H9 (cell line): Measurements from ENCODE around the gene ZBED1. TPM values are rescaled to one million over a fixed set of nuclear protein-coding genes. Genes with fewer than 3 reads are reported as not detected.

Source experiments
- DNase-seq: peaks from one replicate; pipeline ENCODE4 v3.0.0-alpha.2; 2017
- H2AFZ ChIP-seq: one replicate; pipeline ENCODE4 v1.6.1; 2013; ENCODE audit warnings: mild to moderate bottlenecking, low read length, control low read depth, moderate library complexity
- H2AK5ac ChIP-seq: 2 replicates; pipeline ENCODE4 v1.6.1; 2013; ENCODE audit warnings: low read length, control low read depth, mixed read lengths; ENCODE audit not compliant: insufficient read length
- H2BK120ac ChIP-seq: one replicate; pipeline ENCODE4 v1.6.1; 2013; ENCODE audit warnings: low read depth, mild to moderate bottlenecking, low read length, control low read depth, inconsistent platforms; ENCODE audit not compliant: poor library complexity, severe bottlenecking
- H2BK12ac ChIP-seq: 2 replicates; pipeline ENCODE4 v1.6.1; 2013; ENCODE audit warnings: low read length, control low read depth, mixed read lengths, low read depth; ENCODE audit not compliant: insufficient read length
- H2BK15ac ChIP-seq: 2 replicates; pipeline ENCODE4 v1.6.1; 2013; ENCODE audit warnings: low read depth, low read length, control low read depth
- H2BK20ac ChIP-seq: one replicate; pipeline ENCODE4 v1.6.1; 2013; ENCODE audit warnings: low read depth, mild to moderate bottlenecking, low read length, control low read depth, inconsistent platforms; ENCODE audit not compliant: poor library complexity, severe bottlenecking
- H2BK5ac ChIP-seq: 2 replicates; pipeline ENCODE4 v1.6.1; 2013; ENCODE audit warnings: low read length, control low read depth, mixed read lengths; ENCODE audit not compliant: insufficient read length
- H3K14ac ChIP-seq: 2 replicates; pipeline ENCODE4 v1.6.1; 2013; ENCODE audit warnings: low read length, control low read depth; ENCODE audit not compliant: insufficient read depth
- H3K18ac ChIP-seq: 2 replicates; pipeline ENCODE4 v1.6.1; 2013; ENCODE audit warnings: low read depth, mild to moderate bottlenecking, mixed read lengths, low read length, control low read depth; ENCODE audit not compliant: insufficient read length
- H3K23ac ChIP-seq: 2 replicates; pipeline ENCODE4 v1.6.1; 2013; ENCODE audit warnings: low read length, control low read depth, mixed read lengths, low read depth; ENCODE audit not compliant: insufficient read length
- H3K23me2 ChIP-seq: 2 replicates; pipeline ENCODE4 v1.6.1; 2013; ENCODE audit warnings: low read depth, mild to moderate bottlenecking, mixed read lengths, low read length, control low read depth; ENCODE audit not compliant: insufficient read length, poor library complexity, severe bottlenecking
- H3K27ac ChIP-seq: 2 replicates; pipeline ENCODE4 v1.5.1; 2013; ENCODE audit warnings: low read length, control low read depth, mixed read lengths, low read depth; ENCODE audit not compliant: insufficient read length
- H3K27me3 ChIP-seq: 2 replicates; pipeline ENCODE4 v1.6.1; 2013; ENCODE audit warnings: low read length, control low read depth, inconsistent platforms; ENCODE audit not compliant: insufficient read depth
- H3K4ac ChIP-seq: 2 replicates; pipeline ENCODE4 v1.6.1; 2013; ENCODE audit warnings: low read depth, mild to moderate bottlenecking, control low read depth, inconsistent platforms, low read length, moderate library complexity
- H3K4me1 ChIP-seq: 2 replicates; pipeline ENCODE4 v1.6.1; 2013; ENCODE audit warnings: low read length, control low read depth, inconsistent platforms; ENCODE audit not compliant: insufficient read depth
- H3K4me2 ChIP-seq: 2 replicates; pipeline ENCODE4 v1.6.1; 2013; ENCODE audit warnings: low read length, control low read depth, mixed read lengths; ENCODE audit not compliant: insufficient read length, insufficient read depth
- H3K56ac ChIP-seq: 2 replicates; pipeline ENCODE4 v1.6.1; 2013; ENCODE audit warnings: low read depth, mild to moderate bottlenecking, mixed read lengths, low read length, control low read depth; ENCODE audit not compliant: insufficient read length
- H3K79me1 ChIP-seq: 2 replicates; pipeline ENCODE4 v1.6.1; 2013; ENCODE audit warnings: low read depth, mild to moderate bottlenecking, moderate library complexity, low read length, control low read depth, inconsistent platforms; ENCODE audit not compliant: insufficient read depth, poor library complexity, severe bottlenecking
- H3K79me2 ChIP-seq: 2 replicates; pipeline ENCODE4 v1.6.1; 2013; ENCODE audit warnings: low read length, control low read depth, inconsistent platforms; ENCODE audit not compliant: insufficient read depth
- H3K9ac ChIP-seq: 2 replicates; pipeline ENCODE4 v1.6.1; 2013; ENCODE audit warnings: low read length, control low read depth, mixed read lengths; ENCODE audit not compliant: insufficient read length; ENCODE audit errors: extremely low read depth
- H3K9me3 ChIP-seq: one replicate; pipeline ENCODE4 v1.6.1; 2013; ENCODE audit warnings: low read depth, low read length, inconsistent platforms; ENCODE audit not compliant: control insufficient read depth
- H3T11ph ChIP-seq: one replicate; pipeline ENCODE4 v1.6.1; 2013; ENCODE audit warnings: mild to moderate bottlenecking, low read length, control low read depth, inconsistent platforms
- H4K20me1 ChIP-seq: one replicate; pipeline ENCODE4 v1.6.1; 2013; ENCODE audit not compliant: control insufficient read depth, insufficient read length, insufficient read depth
- H4K5ac ChIP-seq: 2 replicates; pipeline ENCODE4 v1.6.1; 2013; ENCODE audit warnings: low read depth, mild to moderate bottlenecking, mixed read lengths, low read length, control low read depth; ENCODE audit not compliant: insufficient read length
- H4K8ac ChIP-seq: replicated peaks from 2 replicates; pipeline ENCODE4 v1.6.1; 2013; ENCODE audit warnings: low read length, control low read depth, mixed read lengths, low read depth; ENCODE audit not compliant: insufficient read length
- H4K91ac ChIP-seq: 2 replicates; pipeline ENCODE4 v1.6.1; 2013; ENCODE audit warnings: low read depth, mild to moderate bottlenecking, moderate library complexity, mixed read lengths, low read length, control low read depth; ENCODE audit not compliant: insufficient read length
- H3K27ac Mint-ChIP-seq, 3 experiments: 2 replicates in 2 of 3; 3 replicates in 1 of 3; pipeline ENCODE4 v1.8.0; 2020 to 2021; ENCODE audit warnings: mixed read lengths in 3 of 3, mild to moderate bottlenecking in 1 of 3, moderate library complexity in 1 of 3
- H3K27me3 Mint-ChIP-seq: 2 replicates; pipeline ENCODE4 v1.8.0; 2021; ENCODE audit warnings: low read depth, mild to moderate bottlenecking, moderate library complexity, mixed read lengths
- H3K36me3 Mint-ChIP-seq, 3 experiments: 2 replicates in 2 of 3; 3 replicates in 1 of 3; pipeline ENCODE4 v1.8.0; 2020 to 2021; ENCODE audit warnings: low read depth in 3 of 3, mixed read lengths in 3 of 3; ENCODE audit not compliant: insufficient read depth in 1 of 3
- H3K4me1 Mint-ChIP-seq, 2 experiments: 2 replicates each; pipeline ENCODE4 v1.8.0; 2020; ENCODE audit warnings: mixed read lengths in 2 of 2
- H3K4me3 Mint-ChIP-seq, 2 experiments: 2 replicates in 1 of 2; 3 replicates in 1 of 2; pipeline ENCODE4 v1.8.0; 2020 to 2021; ENCODE audit warnings: mild to moderate bottlenecking in 2 of 2, mixed read lengths in 2 of 2, moderate library complexity in 1 of 2
- H3K9me3 Mint-ChIP-seq, 2 experiments: 2 replicates in 1 of 2; 3 replicates in 1 of 2; pipeline ENCODE4 v1.8.0; 2020; ENCODE audit warnings: mild to moderate bottlenecking in 2 of 2, mixed read lengths in 2 of 2, moderate library complexity in 1 of 2
- WGBS: extraction: QIAGEN DNeasy Blood & Tissue Kit; methylation state at CpG from one replicate; pipeline ENCODE4 v1.1.7; 2013; ENCODE audit warnings: missing lambda C conversion rate, low lambda C conversion rate, mixed read lengths; ENCODE audit not compliant: insufficient read length; ENCODE audit errors: extremely low coverage; 5-methylcytosine and 5-hydroxymethylcytosine counted together
- total RNA-seq: library from RNA; stranded (reverse); gene quantifications from 2 replicates; pipeline ENCODE4 v1.2.1, GENCODE V29; 2021
- TF ChIP-seq, protein P1 (sequence below): fragments of 200-600 bp; sonication (generic); conservative IDR thresholded peaks from 3 replicates; pipeline ENCODE4 v1.8.0; 2021; ENCODE audit warnings: antibody characterized with exemption, mild to moderate bottlenecking

Gene ZBED1
- total RNA-seq, 1 experiment from 2014 or later, result 61.1 TPM

GRCh38 chrX:2458309-2458708, 42.5 kb downstream of the ZBED1 start:
- H3K4me1 Mint-ChIP-seq, result peaks cover 23 to 30% of the 10 kb centered on the region in 2 experiments
- no peak for DNase-seq
- H3K27me3 Mint-ChIP-seq, result no peaks in the 10 kb centered on the region
- Histone ChIP-seq H3T11ph (no peak overlapping the region), H2AFZ (no peak overlapping the region), H3K79me1 (no peaks in the 10 kb centered on the region), H3K79me2 (peaks cover 3% of the 10 kb centered on the region; the same call in 1 of the 2 replicates), H3K27ac (no peak overlapping the region), H3K27me3 (no peaks in the 10 kb centered on the region), H2BK12ac (no peak overlapping the region), H4K8ac (no peak overlapping the region), H2BK120ac (no peak overlapping the region), H3K14ac (no peak overlapping the region), H2BK5ac (no peak overlapping the region), H4K20me1 (no peaks in the 10 kb centered on the region), H3K56ac (no peak overlapping the region), H3K4ac (no peak overlapping the region), H3K4me2 (no peak overlapping the region), H4K91ac (no peak overlapping the region), H3K4me1 (peaks cover 3% of the 10 kb centered on the region; the same call in 1 of the 2 replicates), H3K9me3 (no peaks in the 10 kb centered on the region), H3K23ac (no peak overlapping the region), H2BK20ac (no peak overlapping the region), H3K9ac (no peak overlapping the region), H2BK15ac (no peak overlapping the region), H4K5ac (no peak overlapping the region), H3K23me2 (no peaks in the 10 kb centered on the region), H2AK5ac (no peak overlapping the region), H3K18ac (no peak overlapping the region)
- no peak overlapping the region; a peak in 1 of 7 replicates for H3K27ac Mint-ChIP-seq
- H3K9me3 Mint-ChIP-seq, result peaks cover 7 to 10% of the 10 kb centered on the region in 2 experiments
- peaks cover 18 to 47% (median 28%) of the 10 kb centered on the region in 3 experiments for H3K36me3 Mint-ChIP-seq
- TF ChIP-seq, protein P1, sequence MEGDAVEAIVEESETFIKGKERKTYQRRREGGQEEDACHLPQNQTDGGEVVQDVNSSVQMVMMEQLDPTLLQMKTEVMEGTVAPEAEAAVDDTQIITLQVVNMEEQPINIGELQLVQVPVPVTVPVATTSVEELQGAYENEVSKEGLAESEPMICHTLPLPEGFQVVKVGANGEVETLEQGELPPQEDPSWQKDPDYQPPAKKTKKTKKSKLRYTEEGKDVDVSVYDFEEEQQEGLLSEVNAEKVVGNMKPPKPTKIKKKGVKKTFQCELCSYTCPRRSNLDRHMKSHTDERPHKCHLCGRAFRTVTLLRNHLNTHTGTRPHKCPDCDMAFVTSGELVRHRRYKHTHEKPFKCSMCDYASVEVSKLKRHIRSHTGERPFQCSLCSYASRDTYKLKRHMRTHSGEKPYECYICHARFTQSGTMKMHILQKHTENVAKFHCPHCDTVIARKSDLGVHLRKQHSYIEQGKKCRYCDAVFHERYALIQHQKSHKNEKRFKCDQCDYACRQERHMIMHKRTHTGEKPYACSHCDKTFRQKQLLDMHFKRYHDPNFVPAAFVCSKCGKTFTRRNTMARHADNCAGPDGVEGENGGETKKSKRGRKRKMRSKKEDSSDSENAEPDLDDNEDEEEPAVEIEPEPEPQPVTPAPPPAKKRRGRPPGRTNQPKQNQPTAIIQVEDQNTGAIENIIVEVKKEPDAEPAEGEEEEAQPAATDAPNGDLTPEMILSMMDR, result no peak
- H3K4me3 Mint-ChIP-seq, result no peak overlapping the region
- no CpG with 5 or more reads among the region's 6 CpGs for WGBS
